GM19372 (cell line): ENCODE measurements around the gene TRDN.
"Not testable (repeated sequence)": the region's sequence is repeated elsewhere in the genome, so short reads cannot be mapped to it uniquely, and the experiment has no call there.

Experiments
- ATAC-seq: cut with Tn5 transposase; IDR thresholded peaks from one replicate; pipeline ENCODE4 v1.9.1; 2021; ENCODE audit warnings: mild to moderate bottlenecking, low read depth, moderate library complexity; ENCODE audit not compliant: unreplicated experiment

TRDN gene

DNA sequence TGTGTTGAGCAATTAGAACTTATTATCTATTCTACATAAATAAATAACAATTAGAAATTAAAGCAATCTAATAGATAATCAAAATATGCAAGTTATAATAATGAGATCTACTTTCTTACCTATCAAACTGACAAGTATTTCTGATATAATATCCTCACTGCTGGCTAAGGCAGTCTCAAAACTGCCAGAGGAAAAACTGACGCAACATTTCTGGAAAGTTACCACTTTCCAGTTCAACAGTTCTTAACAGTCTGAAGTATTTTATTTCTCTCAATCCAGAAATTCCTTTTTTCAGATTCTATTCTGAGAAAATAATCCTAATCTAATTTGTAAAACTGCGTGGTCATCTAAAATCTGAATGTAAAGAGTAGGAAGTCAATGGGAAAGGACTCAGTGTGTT, 121.0 kb downstream of the TRDN start:
- no peak for ATAC-seq

- ATAC-seq = no peak
Observed at GRCh38 chr6:123509112-123509511, 127.6 kb downstream of the TRDN start.

DNA sequence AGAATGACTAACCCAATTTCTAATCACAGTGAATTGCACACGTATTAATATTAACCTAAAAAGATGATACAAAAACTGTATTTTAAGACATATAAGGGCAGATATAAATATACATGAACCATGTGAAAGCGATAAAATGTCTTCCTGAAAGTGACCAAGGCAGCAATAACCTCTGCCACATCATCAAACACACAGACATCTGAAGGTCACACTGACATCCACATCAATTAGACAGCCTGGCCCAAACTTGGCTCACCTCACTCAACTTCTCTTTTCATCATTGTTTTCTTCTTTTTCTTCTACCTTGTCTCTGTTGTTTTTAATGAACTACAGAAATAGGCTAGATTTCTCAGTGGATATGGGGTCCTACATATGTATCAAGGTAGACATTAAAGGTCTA, 128.5 kb downstream of the TRDN start:
- no peak for ATAC-seq

DNA sequence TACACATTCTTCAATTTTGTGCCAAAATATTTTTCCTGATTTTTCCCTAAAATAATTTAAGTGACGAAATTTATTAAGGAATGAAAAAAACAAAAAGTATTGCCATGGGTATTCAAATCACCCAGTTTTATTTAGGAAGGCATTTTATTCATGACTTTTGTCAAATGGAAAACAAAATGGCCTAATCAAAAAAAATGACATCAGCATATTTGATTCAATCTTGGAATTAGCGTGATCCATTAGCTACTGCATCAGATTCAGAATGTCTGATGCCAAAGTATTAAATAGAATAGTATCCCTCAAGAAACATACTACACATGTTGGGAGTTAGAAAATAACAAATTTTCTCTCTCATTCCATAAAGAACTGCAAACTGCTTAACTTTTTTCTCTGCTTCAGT, 129.2 kb downstream of the TRDN start:
- ATAC-seq = no peak

DNA sequence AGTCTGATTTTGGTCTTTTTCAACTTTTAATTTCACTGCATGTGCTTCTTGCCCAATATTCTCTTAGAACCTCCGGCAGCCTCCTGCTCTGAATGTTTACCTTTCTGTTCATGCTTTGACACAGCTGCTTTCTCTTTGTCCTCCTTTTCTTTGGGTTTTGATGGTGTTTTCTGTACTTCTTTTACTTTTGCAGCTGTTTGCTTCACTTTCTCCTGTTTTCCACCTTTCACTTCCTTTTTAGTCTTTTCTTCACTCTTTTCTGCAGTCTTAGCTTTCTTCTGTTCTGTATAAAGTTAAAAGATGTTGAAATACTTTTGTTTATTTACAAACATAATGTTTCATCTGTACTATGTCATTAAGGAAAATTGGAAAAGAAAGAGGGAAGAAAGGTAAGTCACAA, 133.1 kb downstream of the TRDN start:
- no peak for ATAC-seq

DNA sequence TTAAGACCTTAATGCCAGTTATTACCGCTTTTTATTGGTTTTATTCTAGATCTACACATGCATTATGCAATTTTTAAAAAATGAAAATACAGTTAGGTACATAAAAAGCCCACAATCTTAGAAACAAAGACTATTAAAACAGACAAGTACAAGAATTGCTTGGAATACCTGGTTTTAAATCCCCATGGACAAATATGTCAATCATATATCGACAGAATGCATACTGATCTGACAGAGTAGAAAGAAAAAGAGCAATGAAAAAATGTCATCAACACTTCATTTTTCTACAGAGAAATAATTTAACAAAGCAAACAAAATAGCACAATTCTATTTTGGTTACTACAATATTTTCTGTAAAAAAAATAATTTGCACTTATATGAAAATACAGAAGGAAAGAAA, 139.7 kb downstream of the TRDN start:
- no peak for ATAC-seq

DNA sequence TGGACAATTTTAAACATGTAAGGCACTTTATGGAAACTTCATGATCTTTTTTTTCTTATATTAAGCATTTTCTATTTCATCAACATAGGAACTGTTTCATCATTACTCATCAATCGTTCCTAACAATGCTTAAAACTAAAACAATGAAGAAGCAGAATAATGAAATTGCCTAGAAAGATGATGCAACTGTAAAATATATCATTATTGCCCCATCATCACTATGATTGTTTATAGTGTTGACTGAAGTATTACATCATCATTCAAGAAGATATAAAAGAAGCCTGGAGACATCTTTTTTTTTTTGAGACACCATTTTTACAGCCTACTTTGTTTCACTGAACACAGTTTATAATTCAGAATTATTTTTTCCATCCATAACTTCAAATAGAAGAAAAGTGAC, 147.2 kb downstream of the TRDN start:
- no peak for ATAC-seq

GRCh38 chr6:123480986-123481385, 155.8 kb downstream of the TRDN start:
- no peak for ATAC-seq

DNA sequence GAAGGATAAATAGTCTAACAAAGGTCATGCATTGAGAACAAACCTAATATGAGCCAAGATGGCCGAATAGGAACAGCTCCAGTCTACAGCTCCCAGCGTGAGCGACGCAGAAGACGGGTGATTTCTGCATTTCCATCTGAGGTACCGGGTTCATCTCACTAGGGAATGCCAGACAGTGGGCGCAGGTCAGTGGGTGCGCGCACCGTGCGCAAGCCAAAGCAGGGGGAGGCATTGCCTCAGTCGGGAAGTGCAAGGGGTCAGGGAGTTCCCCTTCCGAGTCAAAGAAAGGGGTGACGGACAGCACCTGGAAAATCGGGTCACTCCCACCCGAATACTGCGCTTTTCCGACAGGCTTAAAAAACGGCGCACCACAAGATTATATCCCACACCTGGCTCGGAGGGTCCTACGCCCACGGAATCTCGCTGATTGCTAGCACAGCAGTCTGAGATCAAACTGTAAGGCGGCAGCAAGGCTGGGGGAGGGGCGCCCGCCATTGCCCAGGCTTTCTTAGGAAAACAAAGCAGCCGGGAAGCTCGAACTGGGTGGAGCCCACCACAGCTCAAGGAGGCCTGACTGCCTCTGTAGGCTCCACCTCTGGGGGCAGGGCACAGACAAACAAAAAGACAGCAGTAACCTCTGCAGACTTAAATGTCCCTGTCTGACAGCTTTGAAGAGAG, 164.6 kb downstream of the TRDN start:
- not testable (repeated sequence) for ATAC-seq

DNA sequence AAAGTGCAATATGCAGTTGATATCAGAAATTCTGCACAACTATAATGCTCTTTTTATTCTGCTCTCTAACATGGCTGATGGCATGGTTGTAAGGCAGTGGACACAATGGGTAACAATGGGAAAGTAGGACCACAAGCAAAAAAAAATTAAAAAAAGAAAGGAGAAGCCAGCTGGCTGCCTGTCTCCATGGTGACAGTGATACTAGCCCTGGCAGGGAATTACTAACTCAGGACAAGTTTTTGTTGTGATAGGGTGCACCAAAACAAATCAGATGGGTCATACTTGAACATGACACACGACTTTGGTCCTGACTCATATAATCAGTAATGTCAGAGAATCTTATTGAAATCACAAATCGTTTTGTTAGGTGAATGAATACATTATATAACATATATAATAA, 169.4 kb downstream of the TRDN start:
- no peak for ATAC-seq

DNA sequence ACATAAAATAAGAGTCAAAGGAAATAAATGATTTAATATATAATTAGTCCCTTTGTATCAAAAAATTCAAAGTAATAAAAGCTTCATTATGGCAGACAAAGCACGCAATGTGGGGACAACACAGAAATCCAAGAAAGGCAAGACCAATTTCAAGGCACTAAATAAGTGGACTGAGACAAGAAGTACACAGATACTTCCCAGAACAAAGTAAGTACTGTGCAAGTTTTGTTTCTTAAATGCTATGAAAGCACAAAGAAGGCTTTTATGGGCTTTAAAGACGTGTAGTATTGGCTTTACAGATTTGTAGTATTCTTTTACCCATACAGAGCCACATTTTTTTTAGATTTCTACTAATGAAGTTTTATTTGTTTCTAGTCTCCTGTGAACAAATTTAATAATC, 174.6 kb downstream of the TRDN start:
- no peak for ATAC-seq

- no peak for ATAC-seq
Observed at GRCh38 chr6:123458218-123458617, 178.5 kb downstream of the TRDN start.

DNA sequence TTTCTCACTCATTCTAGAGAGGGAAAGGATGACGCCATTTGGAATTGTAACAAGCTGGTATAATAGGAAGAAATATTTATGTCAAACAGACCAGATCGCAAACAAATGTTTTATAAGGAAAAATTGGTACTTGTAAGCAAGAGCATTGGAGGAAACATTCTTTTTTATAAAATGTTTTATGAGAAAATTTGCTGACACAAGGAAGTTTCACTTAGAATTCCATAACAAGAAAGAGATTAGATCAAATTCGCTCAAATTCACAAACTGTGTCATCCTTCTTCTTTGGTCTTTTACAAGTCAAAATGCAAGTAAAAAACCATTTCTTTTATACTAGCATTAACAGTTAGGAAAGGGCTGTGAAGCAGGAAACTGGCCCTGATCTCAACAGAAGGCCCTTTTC, 179.9 kb downstream of the TRDN start:
- ATAC-seq = no peak

DNA sequence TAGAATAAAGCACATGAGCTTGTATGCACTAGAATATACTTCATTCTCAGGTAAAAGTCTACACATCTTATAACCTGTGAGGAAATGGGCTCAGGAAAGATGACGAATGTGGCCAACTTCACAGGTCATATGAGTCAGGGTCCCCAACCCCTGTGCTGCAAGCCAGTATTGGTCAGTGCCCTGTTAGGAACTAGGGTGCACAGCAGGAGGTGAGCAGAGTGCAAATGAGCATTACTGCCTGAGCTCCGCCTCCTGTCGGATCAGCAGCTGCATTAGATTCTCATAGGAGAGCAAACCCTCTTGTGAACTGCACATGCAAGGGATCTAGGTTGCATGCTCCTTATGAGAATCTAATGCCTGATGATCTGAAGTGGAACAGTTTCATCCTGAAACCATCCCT, 182.3 kb downstream of the TRDN start:
- no peak for ATAC-seq

- not testable (repeated sequence) for ATAC-seq
Observed at GRCh38 chr6:123453071-123453470, 183.7 kb downstream of the TRDN start.

DNA sequence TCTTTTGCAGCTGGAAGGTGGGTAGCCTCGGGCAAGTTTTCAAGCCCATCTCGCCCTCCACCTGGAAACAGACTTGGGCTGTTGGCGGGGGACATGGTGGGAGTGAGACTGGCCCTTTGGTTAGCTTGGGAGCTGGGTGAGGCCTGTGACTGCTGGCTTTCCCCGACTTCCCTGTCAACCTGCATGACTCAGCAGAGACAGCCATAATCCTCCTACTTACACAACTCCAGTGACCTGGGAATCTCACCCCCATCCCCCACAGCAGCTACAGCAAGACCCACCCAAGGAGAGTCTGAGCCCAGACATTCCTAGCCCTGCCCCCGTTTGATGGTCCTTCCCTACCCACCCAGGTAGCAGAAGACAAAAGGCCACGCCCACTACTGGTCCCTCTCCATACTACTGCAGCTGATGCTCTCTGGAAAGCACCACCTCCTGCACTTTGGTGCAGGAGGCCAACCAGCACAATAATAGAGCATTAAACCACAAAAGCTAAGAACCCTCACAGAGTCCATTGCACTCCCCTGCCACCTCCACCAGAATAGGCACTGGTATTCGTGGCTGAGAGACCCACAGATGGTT, 188.4 kb downstream of the TRDN start:
- ATAC-seq = no peak

DNA sequence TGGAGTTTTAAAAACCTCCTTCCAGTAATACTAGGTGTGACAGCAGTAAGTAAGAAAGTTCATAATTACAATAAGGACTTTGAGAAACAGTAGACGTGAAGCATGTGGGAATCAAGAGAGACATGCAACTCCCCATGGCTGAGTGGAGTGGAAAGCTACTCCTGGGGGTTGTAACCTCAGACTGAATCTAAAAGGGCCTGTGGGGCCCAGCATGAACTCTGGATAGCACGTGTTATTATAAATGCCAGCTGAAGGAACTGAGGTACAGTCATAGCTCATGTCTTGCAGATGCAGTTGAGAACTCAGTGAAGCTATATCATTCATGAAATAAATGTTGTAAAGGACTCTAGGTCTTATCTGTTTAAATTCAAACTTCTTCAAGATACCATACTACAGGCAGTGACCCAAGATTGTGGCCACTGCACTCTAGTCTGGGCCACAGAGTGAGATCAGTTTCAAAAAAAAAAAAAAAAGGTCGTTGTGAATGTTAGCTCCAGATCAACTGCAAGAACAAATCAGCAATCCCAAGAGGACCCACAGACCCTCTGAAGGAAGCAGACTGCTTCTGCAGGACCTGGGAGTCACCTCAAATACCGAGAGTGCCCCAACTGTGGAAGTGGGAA, 189.3 kb downstream of the TRDN start:
- no peak for ATAC-seq

DNA sequence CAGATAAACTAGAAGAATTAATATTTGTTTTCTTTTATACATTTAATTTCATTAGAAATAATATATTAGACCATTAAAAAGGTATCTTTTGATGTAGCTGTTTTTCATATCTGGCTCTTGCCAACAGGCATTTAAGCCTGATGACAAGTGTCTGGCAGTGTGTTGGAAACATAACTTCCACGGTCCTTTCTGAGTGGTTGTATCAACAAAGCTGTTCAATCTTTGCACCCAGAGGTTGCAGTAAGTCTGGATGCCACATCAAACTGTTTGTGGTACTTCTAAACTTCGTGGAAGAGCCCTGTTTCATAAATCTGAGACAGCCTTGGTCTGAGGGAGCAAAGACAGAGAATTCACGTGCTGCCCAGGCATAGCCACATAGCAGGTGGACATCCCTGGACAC, 197.4 kb downstream of the TRDN start:
- ATAC-seq = no peak

DNA sequence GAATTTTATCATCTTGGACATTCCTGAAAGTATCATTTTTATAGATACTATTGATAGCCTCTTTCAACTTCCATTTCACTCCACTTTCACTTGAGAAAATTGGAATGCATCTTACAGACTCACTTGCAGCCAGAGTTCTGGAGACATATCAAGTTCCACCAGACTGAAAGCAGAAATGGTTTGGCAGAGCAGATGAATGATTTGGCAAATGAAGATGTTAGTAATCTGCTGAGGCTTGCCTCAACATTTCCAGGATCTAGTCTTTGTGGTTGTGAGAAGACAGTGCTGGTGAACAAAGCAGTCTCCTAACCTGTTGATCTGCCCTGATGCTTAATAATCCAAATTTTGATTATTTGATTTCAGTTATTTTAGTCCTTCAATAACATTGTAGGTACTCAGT, 202.6 kb downstream of the TRDN start:
- ATAC-seq = no peak

- ATAC-seq = no peak
Observed at GRCh38 chr6:123430970-123431369, 205.8 kb downstream of the TRDN start.

- no peak for ATAC-seq
Observed at GRCh38 chr6:123427008-123427407, 209.7 kb downstream of the TRDN start.

DNA sequence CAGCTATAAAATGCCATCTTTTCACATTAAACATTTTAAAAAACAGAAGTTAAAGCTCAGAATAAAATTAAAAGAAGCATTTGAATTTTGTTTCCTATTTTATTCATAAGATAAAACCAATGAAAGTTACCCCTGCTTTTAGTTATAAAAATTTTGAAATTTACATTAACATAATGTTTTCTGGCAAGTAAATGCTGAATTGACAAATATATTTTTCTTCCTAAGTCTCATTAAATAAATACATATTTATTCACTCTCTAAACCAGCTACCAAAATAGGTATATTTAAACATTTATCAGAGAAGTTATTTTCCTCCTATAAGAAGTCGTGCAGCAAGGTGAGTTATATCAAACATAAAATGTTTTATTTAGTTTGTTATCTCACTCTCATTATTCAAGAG, 213.6 kb downstream of the TRDN start:
- no peak for ATAC-seq
